Myocyte (in vitro differentiated cells): ENCODE measurements around the gene MRFAP1L1. TPM values are rescaled to one million over a fixed set of nuclear protein-coding genes. Genes with fewer than 3 reads are reported as not detected.
"Not testable (repeated sequence)": the region's sequence is repeated elsewhere in the genome, so short reads cannot be mapped to it uniquely, and the experiment has no call there.

Experiments
- DNase-seq: peaks from one replicate; pipeline ENCODE4 v3.0.0-alpha.2; 2012; ENCODE audit warnings: low read depth
- total RNA-seq: library from RNA; depleted of rRNA; stranded (reverse); fragments of >200 nt; gene quantifications from 2 replicates; pipeline ENCODE4 v1.2.3, GENCODE V29; 2014

Gene MRFAP1L1
- total RNA-seq, 1 donor from 2014 or later: 69.2 TPM

DNA sequence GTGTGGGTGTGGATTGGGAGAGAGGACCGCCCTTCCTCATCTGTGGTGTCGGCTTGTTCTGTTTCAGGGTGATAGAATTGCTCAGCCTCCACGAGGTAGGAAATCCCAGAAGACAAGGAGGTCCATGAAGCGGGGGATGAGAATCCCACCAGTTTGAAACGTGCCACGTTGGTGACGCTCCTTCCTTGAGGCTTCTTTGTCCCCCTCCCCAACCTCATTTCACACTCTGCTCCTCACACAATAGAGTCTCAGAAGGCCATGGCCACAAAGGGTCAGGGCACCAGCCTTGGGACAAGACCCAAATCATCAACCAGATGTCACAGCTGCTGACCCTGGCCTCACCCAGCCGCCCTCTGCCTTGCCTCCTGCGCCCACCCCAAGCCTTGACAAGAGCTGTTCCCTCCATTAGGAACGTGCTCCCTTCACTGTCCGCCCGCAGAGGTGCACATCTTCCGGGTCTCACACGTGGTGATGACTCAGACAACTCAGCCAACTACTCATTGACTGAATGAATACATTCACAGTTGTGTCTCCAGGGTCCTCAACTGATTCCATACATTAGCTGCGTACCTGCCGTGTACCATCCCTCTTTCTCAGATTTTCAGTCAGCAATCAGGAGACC, 24.6 kb upstream of the MRFAP1L1 start:
- no peak for DNase-seq

DNA sequence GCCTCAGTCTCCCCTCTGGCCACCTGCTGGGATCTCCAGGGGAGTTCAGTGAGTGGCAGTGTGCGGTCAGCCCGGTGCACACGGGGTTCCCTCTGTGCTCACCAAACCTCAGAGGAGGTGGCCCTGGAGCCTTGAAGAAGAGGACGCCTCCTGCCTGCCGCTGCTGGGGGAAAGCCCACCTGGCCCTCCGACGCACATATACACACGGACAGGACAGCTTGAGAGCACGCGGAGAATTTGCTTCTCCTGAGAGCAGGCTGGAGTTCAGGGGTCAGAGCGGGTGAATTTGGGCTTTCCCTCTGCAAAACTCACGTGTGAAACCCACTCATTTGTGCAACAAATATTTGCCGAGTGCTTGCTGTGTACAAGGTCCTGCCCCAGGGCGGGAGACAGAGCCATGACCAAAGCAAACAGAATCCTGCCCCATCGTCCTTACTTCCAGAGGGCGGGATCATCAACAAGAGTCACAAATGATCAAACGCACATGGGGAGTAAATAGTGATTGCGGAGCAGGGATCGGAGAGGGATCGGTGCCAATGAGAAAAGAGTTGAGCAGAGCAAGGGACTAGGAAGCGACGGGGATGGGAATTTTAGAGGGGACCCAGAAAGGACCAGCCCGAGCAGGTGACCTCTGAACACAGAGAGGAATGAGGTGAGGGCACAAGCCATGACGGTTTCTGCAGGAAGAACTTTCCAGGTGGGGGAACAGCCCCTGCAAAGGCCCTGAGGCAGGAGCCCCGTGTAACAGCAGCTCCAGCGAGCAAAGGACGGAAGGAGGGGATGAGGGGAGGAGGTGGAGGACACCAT, 23.9 kb upstream of the MRFAP1L1 start:
- no peak for DNase-seq

DNA sequence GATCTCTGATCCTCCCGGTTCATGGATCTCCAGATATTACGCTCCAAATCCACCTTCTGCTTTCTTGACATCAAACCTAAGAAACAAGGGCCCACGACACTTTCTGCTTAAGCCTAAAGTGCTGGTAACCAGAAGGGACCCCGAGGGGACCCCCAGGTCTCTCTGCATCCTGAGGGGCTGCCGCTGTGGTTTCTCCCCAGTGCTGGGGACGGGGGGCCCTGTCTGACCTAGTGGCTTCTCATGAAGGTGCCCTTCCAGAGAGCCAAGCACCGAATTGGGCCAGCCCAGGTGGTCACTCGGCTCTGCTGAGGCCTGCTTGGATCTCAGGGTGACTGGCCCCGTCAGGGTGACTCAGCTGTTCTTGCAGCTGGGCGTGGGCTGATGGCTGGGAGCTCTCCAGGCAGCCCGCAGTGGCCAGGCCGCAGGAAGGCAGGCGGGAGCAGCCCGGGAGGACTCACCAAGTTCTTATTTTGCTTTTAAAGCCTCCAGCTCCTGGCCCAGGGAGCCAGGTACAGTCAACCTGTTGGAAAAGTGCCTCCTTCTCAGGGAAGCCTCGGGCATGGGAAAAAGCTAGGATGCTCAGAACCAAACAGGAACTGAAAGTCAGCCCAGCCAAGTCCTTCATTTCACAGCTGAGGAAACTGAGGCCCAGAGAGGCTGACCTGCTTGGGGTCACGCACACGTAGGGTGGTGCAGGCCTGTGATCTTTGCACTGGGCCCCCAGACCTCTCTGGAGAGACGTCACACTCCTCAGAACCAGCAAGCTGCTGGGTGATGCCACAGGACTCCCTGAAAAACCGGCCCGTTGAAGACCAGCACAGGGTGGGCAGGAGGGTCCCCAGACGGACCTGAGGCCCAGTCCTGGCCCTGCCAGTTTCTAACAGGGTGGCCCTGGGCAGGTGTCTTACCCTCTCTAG, 23.0 kb upstream of the MRFAP1L1 start:
- peak; percentile 91 for DNase-seq

DNA sequence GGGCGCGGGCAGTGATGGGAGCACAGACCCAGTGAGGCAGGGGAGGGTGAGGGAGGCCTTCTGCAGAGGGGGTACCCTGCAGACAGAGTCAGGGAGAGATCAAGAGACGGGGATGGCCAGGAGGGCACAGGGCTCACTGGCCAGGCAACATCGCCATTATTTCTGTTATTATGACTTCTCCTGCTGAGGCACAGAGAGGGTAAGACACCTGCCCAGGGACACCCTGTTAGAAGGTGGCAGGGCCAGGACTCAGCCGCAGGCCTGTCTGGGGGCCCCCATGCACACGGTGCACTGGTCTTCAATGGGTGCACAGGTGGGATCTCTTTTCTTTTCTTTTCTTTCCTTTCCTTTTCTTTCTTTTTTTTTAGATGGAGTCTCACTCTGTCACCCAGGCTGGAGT, 22.1 kb upstream of the MRFAP1L1 start:
- DNase-seq: no peak

DNA sequence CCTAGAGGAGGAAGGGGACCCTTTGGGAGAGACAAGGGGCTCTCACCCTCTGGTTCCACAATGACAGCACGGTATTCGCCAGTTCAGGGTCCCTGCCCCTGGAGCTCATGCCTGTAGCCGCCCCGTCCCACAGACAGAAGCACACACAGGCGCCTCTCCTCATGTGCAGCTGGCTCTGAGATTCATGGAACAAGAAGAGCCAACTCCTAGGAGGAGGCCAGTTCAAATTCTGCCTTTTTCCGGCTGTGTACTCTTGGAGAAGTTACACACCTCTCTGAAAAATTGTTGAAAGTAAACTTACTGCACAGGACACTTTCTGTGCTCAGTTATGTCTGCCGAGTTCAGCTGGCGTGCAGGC, 21.6 kb upstream of the MRFAP1L1 start:
- no peak for DNase-seq

DNA sequence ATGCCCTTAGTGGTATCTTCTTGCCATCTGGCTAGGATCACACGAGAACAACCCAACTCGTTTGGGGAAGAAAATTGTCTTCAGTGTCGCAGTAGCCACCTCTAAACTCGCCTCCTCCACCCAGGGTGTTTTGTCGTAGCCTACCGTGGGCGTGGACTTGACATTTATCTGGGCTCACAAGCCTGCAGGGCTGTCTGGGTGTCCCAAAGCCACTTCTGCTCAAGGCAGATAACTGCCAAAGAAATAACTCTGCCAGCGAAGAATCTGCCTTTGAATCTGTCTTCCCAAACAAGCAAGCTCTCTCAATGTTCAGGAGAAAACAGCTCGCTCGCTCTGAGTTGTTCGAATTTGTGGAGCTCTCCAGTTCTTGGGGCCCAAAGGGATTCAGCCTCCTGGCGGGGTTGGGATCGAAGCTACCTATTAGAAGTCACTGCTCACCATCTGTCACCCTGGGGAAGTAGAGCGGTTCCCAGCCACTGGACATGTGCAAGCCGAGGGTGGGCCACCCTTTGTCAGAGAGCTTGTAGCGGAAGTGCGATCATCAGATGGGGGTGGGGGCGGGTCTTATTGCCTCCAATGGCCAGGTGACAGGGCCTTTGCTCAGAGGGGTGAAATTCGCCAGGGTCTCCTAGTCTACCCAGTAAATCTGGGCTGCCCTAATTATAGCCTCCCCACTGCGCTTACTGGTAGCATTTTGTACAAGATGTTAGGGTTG, 21.1 kb upstream of the MRFAP1L1 start:
- no peak for DNase-seq

DNA sequence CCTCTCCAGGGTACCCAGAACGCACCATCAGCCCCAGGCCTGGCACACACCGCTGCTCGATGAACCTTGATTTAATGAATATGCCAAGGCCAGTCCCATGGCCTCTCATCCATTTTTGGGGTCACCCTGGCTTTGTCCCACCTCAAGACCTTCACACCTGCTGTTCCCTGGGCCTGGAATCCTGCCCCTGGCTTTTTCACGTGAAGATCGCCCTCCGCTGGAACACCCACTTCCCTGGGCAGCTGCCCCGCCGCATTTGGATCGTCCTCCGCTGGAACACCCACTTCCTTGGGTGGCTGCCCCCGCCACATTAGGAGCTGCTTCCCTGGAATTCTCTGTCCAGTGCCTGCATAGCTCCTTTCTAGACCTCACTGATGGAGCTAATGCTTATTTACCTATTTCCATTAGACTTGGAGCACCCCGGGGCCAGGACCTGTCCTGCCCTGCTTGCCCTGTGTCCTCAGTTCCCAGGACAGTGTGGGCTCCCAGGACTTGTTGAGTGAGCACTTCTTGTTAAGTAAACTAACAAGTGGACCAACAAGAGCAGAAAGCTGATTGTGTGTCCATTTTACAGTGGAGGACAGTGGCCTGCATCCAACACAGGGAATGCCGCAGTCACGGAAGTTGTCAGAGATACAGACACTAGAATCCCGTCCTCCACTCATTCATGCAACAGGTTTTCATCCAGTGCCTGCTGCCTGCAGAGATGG, 18.8 kb upstream of the MRFAP1L1 start:
- DNase-seq: no peak

DNA sequence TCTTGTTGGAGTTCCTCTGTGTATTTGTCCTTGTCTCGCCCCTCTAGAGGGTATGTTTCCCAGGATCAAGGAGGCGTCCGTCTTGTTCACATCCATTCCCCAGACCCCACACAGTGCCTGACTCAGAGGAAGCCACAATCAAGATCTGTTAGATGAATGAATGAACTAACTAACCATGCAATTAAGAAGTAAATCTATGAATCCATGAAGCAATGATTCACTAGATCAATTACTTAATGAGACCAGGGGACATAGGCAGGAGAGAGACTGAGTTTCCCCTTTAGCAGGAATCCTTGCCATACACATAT, 18.2 kb upstream of the MRFAP1L1 start:
- no peak for DNase-seq

DNA sequence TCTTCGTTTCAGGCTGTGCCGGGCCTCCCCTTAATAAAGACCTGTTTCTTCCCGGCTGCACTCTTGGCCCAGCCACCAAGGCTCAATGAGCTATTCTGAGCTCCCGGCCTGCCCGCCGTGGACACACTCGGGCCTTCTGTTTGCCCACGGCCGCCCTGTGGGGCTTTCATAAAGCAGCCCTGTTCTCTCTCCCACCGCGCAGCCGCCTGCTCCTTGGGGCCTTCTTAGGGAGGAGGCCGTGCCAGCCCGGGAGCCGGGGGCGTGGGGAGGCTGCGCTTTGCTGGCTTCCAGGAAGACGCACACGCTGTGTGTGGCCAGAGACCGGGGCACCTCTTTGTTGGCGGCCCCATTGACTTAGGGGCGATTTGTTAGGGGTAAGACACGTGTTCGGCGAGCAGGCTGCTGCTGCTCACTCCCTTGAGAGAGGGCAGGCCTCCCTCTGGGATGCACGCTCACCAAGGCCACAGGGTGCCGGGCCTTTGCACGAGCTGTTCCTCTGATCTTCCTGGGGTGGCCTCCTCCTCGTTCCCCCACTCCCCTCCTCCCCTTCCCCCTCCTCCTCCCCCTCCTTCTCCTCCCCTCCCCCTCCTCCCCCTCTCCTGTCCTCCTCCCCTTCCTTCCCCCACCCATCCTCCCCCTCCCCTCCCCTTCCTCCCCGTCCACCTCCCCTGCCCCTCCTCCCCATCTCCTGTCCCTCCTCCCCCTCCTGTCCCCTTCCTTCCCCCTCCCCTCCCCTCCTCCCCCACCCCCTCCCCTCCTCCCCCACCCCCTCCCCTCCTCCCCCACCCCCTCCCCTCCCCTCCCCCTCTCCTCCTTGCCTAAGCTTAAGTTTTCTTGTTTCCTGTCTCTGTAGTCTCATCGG, 17.6 kb upstream of the MRFAP1L1 start:
- no peak for DNase-seq

DNA sequence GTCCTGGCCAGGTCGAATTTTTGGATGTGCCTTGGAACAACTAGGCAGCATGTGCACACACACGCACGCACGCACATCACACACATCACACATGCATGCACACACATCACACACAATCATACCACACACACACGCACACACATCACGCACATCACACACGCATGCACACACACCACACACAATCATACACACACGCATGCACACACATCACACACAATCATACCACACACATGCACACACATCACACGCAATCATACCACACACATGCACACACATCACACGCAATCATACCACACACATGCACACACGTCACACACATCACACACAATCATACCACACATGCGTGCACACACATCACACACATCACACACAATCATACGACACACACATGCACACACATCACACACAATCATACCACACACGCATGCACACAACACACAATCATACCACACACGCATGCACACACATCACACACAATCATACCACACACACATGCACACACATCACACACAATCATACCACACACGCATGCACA, 15.8 kb upstream of the MRFAP1L1 start:
- DNase-seq: not testable (repeated sequence)

DNA sequence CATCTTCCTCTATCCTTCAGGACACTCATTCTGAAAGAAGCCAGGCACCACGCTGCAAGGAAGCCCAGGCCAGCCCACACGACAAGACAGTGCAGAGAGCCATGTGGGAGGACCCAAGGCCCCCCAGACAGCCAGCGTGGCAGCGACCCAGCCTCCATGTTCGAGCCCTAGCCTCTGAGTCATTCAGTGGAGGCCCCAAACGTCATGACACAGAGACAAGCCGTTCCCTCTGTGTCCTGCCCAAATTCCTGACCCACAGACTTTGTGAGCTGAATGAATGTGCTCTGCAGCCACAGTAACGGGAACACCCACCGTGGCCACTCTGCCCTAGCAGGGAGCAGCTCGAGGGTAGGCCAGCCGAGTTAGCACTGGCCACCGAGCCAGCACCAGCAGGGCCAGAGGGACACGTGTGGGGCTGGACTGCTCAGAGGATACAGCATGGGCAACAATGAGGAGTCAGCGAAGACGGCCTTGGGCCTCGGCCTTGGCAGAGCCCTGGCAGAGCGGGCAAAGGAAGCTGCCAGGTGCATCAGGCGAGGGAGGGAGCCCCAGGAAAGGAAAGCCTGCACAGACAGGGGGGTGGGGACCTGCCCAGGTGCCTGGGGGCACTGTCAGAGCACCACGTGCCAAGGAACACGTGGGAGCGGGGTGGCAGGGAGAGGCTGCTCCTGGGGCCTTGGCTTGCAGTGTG, 14.9 kb upstream of the MRFAP1L1 start:
- DNase-seq: peak; percentile 29

DNA sequence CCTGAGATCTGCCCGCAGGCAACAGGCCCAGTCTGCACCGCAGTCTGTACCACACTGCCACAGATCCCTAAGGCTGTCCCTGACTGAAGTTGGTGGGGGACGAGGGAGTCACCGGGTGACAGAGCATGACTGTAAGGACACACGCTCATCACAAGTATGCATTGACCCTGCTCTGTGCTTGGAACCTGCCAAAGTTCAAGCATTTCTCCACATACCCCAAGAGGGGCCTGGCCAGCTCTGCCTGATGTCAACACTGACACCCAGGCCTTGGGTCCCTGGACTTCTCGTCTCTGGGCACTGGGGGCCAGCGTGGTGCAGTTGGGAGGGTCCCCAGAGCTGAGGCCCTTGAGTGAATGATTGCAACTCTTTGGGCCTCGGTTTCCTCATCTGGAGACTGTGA, 14.2 kb upstream of the MRFAP1L1 start:
- no peak for DNase-seq

DNA sequence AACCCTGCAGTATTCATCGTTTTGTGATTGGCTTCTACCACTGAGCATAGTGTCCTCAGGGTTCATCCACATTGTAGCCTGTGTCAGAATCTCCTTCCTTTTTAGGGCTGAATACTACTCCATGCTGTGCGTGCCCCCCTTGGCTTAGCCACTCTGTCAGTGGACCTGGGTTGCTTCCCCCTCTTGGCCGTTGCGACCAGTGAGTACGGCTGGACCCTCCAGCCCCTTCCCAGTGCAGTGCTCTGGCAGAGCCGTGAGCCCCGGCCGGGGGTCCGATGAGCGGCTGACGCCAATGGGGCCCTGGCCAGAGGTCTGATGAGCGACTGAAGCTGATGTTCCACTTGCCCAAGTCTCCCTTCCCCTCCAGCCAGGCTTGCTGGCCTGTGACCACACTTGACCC, 13.2 kb upstream of the MRFAP1L1 start:
- DNase-seq: no peak

DNA sequence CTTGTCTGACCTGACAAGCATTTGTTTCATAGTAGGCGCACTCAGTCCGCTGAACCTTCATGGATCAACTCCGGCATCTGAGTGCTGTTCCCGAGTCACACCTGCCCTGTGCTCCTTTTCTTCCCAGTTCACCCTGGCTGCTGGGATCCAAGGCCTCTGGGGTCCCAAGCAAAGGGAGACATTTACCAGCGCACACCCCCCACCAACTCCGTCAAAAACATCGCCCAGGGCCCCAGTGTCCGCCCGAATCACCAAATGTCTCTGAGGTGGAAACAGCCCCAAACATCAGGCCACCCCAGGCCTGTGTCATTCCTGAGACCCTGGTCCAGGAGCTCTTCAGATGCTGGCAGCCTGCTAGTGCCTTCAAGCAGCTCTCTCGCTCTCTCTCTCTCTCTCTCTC, 11.5 kb upstream of the MRFAP1L1 start:
- DNase-seq: no peak

DNA sequence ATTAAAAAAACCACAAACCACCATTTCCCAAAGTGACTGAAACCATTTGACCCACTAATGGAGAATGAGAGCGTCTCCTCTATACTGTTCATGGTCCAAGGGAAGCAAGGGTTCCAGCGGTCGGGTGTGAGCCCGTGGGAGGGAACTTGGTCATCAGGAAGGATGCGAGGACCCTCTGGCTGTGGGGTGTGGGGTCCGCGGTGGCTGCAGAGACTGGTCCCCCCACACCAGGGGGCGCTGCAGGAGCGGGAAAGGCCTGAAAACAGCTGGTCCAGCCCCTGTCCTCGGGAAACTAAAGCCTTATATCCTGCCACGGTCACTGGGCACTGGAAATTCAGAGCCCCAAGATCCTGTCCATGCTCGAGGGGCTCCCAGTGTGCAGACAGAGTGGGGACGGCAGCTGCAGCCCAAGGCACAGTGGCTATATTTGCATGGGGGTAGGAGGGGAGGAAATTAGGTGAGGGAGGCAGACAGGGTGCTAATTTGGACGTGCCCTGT, 10.6 kb upstream of the MRFAP1L1 start:
- peak; percentile 84 for DNase-seq

DNA sequence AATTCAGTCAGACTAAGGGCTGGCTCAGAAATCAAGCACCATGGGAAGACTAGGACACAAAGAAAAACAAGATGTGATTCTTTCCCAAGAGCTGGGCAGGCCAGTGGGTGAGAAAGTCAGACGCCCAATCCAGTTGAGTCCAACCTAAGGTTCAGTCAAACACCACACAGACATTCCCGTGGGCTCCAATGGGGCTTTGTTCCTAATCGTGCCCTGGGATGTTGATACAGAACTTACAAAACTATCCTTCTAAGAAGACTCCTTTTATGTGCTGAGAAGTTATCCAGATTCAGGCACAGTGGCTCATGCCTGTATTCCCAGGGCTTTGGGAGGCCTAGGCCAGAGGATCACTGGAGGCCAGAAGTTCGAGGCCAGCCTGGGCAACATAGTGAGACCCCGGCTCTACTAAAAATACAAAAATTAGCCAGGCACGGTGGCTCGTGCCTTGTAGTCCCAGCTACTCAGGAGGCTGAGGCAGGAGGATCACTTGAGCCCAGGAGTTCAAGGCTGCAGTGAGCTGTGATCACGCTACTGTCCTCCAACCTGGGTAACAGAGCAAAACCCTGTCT, 10.0 kb upstream of the MRFAP1L1 start:
- DNase-seq: no peak

DNA sequence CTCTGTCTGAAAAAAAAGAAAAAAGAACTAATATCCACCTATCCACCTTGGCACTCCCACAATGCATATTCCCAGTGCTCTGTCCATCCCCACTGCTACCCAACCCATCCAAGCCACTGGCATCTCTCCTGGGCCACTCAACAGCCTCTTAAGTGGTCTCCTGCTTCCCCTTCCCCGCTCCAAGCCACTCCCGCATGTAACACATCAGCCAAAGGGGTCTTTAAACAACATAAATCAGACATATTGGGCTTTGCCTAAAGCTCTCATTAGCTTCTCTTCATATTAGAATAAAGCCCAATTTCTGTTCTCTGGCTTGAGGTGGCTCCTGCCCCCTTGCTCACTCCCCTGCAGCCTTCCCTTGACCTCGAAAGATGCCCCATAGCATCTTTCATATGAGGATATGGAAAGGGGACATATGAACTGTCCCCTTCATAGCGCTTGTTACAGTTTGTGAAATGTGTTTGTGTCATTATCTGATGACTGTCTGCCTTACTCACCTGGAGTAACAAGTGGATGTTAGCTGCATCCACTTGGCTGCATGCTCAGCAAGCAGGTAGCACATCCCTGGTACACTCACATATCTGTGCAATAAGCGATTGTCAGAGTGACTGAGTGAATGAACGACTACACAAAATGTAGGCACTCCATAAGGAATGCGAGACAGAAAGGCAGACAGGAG, 9.4 kb upstream of the MRFAP1L1 start:
- DNase-seq: no peak
